ENCODE measurements around the gene KRT74.

GRCh38 chr12:52600475-52600874 is 26.8 kb upstream of the KRT74 start:
- no peak for TF ChIP-seq CTCF (IDR thresholded peaks at IDR 0.05 in 2 of 3, conservative IDR thresholded peaks at IDR 0.05 in 1 of 3; ENCODE audit: control insufficient read depth in 2 of 3, extremely low read depth in 1 of 3, insufficient read depth in 1 of 3, low read depth in 3 of 3, low read length in 3 of 3)
- no peak for TF ChIP-seq GABPA (IDR thresholded peaks at IDR 0.05; ENCODE audit: low read depth)
- TF ChIP-seq FOXK2 (IDR thresholded peaks at IDR 0.05), result no peak
- no peak for TF ChIP-seq HDAC6 (IDR thresholded peaks at IDR 0.05; ENCODE audit: unreplicated experiment)
- no peak for TF ChIP-seq TAF1 (IDR thresholded peaks at IDR 0.05; ENCODE audit: borderline replicate concordance, low read depth, low read length)
- no peak for TF ChIP-seq ZNF687 (IDR thresholded peaks at IDR 0.05)
- TF ChIP-seq POLR2AphosphoS5 (IDR thresholded peaks at IDR 0.05; ENCODE audit: low read length), result no peak
- no peak for TF ChIP-seq MLLT1 (IDR thresholded peaks at IDR 0.05)
- no peak for TF ChIP-seq ZNF207 (IDR thresholded peaks at IDR 0.05; ENCODE audit: borderline replicate concordance)
- no peak for TF ChIP-seq RB1 (IDR thresholded peaks at IDR 0.05; ENCODE audit: borderline replicate concordance)
- no peak for TF ChIP-seq POLR2A (IDR thresholded peaks at IDR 0.05; ENCODE audit: low read depth, low read length)
- TF ChIP-seq MYC (IDR thresholded peaks at IDR 0.05; ENCODE audit: insufficient read depth, insufficient read length, insufficient replicate concordance, low read length, severe bottlenecking), result no peak
